GM20000 (cell line): ENCODE results near the gene HSF2BP.
"Not testable (repeated sequence)": the region's sequence is repeated elsewhere in the genome, so short reads cannot be mapped to it uniquely, and the experiment has no call there.

Experiments
- DNase-seq: peaks from one replicate; pipeline ENCODE4 v3.0.0; 2012; ENCODE audit warnings: low spot score
- TF ChIP-seq, protein P1 (sequence below): IDR thresholded peaks from 2 replicates; pipeline ENCODE4 v1.5.1; 2012; ENCODE audit warnings: mild to moderate bottlenecking, control low read depth; ENCODE audit errors: extremely low read depth, missing control alignments

HSF2BP gene

DNA sequence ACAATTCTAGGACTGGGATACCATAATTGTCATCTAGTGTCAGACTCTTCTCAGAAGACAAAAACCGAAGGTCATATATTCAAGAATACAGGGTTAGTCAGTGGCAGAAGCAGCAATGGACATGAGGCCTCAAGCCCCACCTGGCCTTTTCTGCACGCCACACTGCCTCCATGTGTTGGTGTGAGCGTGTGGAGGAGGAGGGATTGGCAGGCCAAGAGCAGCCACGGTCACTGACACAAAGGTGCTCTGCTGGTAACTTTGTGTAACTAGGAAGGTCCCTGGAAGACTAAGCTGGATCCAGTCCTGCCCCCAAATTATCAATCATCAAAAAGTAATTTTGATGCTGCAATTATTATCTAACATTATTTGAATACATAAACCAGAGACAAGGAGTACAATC lies 34.9 kb downstream of the HSF2BP start:
- DNase-seq = no peak
- TF ChIP-seq, protein P1, sequence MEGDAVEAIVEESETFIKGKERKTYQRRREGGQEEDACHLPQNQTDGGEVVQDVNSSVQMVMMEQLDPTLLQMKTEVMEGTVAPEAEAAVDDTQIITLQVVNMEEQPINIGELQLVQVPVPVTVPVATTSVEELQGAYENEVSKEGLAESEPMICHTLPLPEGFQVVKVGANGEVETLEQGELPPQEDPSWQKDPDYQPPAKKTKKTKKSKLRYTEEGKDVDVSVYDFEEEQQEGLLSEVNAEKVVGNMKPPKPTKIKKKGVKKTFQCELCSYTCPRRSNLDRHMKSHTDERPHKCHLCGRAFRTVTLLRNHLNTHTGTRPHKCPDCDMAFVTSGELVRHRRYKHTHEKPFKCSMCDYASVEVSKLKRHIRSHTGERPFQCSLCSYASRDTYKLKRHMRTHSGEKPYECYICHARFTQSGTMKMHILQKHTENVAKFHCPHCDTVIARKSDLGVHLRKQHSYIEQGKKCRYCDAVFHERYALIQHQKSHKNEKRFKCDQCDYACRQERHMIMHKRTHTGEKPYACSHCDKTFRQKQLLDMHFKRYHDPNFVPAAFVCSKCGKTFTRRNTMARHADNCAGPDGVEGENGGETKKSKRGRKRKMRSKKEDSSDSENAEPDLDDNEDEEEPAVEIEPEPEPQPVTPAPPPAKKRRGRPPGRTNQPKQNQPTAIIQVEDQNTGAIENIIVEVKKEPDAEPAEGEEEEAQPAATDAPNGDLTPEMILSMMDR = no peak

DNA sequence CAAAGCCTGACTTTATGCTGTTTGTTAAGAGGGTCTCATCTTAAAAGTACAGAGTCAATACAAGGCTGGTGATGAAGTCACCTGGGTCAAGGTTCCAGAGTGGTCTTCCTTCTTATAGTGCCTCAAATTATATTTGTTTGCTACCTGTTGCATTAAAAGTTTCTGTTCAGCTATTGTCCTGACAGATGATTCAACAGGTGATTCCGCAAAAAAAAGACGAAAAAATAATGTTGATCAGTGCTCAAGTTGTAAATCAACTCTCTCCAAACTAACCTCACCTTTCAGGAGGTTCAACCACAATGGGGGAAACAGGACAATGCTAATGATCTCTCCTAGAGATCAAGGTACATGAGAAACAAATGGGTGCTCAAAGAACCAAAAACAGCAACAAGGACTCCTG lies 35.7 kb downstream of the HSF2BP start:
- no peak for DNase-seq
- TF ChIP-seq, protein P1 = no peak

DNA sequence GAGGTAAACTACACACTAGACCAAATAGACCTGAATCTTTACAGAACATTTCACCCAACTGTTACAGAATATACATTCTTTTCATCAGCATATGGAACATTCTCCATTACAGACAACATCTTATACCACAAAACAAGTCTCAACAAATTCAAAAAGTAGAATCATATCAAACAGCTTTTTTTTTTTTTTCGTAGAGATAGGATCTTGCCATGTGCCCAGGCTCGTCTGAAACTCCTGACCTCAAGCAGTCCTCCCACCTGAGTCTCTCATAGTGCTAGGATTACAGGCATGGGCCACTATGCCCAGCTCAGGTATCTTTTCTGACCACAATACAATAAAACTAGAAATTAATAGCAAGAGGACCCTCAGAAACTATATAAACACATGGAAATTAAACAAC lies 36.5 kb downstream of the HSF2BP start:
- no peak for DNase-seq
- TF ChIP-seq, protein P1 = no peak

DNA sequence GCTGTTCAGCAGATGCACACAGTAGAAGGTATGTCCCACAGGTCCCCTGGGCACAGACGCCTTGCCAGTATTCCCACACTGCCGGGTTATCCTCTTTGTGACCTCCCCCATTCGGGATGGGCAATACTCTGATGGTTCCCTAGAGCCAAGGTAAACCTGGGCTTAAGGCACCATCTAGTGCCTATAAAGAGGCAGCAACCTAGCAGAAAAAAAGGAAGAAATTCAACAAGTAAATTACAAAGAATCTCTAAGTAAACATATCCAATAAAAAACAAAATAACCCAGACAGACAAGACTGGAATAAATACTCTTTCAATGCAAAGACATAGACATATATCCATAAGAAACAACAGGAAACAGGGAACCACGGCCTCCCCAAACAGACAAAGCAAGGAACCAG lies 39.4 kb downstream of the HSF2BP start:
- TF ChIP-seq, protein P1 = no peak
- DNase-seq = no peak

DNA sequence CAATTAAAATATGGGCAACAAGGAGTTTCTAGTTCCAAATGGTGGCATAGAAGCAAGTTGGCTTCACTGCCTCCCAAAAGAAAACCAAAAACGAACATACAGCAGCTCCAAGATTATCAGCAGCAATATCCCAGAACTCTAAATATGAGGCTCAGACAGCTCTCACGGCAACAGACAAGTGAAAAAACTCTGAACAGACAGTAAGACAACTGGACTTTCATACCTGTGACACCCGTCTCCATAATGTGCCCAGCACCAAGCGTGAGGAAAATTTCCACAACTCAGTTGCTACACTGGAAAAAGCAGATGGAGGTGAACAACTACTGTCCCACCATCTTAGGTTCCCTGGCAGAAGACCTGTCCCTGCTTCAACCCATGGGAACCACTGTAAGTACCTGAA lies 39.9 kb downstream of the HSF2BP start:
- TF ChIP-seq, protein P1 = no peak

DNA sequence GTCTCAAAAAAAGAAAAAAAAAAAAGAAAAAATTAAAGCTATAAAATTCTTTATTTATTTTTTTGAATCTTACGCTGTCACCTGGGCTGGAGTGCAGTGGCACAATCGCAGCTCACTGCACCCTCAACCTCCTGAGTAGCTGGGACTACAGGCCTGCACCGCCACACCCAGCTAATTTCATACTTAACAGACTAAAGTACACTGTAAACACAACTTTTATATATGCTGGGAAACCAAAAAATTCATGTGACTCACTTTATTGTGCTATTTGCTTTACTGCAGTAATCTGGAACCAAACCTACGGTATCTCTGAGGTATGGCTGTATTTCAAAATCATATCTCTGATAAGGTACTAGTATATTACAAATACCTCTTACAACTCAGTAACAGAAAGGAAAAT lies 40.3 kb downstream of the HSF2BP start:
- TF ChIP-seq, protein P1 = no peak
- DNase-seq = no peak

More for the DNA sequence above, 39.9 kb downstream of the HSF2BP start:
- no peak for DNase-seq

DNA sequence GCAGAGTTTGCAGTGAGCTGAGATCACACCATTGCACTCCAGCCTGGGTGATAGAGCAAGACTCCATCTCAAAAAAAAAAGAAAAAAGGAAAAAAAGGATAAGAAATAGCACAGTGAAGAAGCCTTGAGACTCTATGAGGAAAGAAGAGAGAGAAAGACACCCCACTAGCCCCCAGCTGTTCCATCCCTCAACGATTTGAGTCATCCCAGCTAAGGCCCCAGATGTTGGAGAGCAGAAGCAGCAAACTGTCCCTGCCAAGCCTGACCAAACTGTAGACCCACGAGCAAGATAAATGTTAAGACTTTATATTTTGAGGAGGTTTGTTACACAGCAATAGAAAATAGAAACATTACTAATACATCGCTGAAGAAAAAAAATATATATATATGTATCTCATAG lies 42.4 kb downstream of the HSF2BP start:
- not testable (repeated sequence) for DNase-seq

DNA sequence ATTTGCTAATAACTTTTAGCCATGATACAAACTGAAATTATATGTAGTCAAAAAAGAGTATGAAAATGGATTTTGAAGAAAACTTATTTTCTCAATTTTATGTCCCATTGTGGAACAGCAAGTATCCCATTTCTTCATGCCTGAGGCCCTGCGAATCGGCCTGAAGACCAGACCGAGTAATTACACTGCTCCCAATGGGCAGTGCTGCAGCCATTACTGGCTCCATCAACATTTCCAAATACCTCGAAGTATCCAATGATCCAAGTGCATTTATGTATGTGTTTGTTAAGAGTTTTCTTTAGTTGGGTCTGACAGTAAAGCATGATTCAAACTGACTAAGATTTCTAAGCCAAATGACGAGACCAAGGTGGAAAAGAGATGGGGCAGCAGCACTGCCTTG lies 44.4 kb downstream of the HSF2BP start:
- no peak for DNase-seq
- TF ChIP-seq, protein P1 = no peak
